Gastroesophageal sphincter (tissue), 3 donors: ENCODE results near the gene GPR150.

ENCODE experiments used
- CTCF ChIP-seq, 4 experiments: fragments of 200-600 bp in 2 of 4; fragments of 450-650 bp in 2 of 4; sonication (generic) in 1 of 4; IDR thresholded peaks; one replicate each; pipeline ENCODE4 v1.5.1; 2017 to 2019; ENCODE audit warnings: antibody characterized with exemption in 4 of 4, mild to moderate bottlenecking in 2 of 4, moderate library complexity in 2 of 4
- EP300 ChIP-seq: sonication (generic); formaldehyde crosslinking; IDR thresholded peaks from one replicate; pipeline ENCODE4 v1.6.1; 2017; ENCODE audit warnings: antibody characterized with exemption, mild to moderate bottlenecking
- POLR2A ChIP-seq, 2 donors: fragments of 450-650 bp; IDR thresholded peaks; one replicate each; pipeline ENCODE4 v1.6.1; 2017; ENCODE audit warnings: antibody characterized with exemption in 2 of 2, mild to moderate bottlenecking in 2 of 2, moderate library complexity in 1 of 2
- POLR2AphosphoS5 ChIP-seq: sonication (generic); formaldehyde crosslinking; IDR thresholded peaks from one replicate; pipeline ENCODE4 v1.6.1; 2017; ENCODE audit warnings: antibody characterized with exemption

DNA sequence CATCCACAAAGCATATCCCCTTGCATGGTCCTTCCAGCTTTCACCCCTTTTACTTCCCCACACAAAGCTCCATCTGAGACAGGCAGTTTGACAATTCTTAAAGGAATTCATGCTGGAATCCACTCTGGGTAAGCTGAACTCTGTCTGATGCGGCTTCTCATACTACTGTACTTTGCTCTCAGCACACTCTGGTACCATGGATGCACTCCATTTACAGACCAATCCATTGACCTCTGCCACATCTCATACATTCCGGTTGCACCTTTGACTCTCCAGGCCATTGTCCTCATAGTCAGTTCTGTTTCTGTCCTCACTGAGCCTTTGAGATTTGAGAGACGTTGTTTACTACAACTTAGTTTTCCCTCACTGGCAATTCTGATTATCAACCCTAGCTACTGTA, 50.7 kb downstream of the GPR150 start:
- no peak for TF ChIP-seq CTCF (IDR thresholded peaks at IDR 0.05)
- no peak for TF ChIP-seq POLR2A (IDR thresholded peaks at IDR 0.05)
- no peak for TF ChIP-seq POLR2AphosphoS5
- TF ChIP-seq EP300: no peak
